HG03460 (cell line): ENCODE results near the gene LRRC51.

Source experiments
- ATAC-seq: cut with Tn5 transposase; IDR thresholded peaks from one replicate; pipeline ENCODE4 v1.9.1; 2021; ENCODE audit not compliant: unreplicated experiment

LRRC51 gene

DNA sequence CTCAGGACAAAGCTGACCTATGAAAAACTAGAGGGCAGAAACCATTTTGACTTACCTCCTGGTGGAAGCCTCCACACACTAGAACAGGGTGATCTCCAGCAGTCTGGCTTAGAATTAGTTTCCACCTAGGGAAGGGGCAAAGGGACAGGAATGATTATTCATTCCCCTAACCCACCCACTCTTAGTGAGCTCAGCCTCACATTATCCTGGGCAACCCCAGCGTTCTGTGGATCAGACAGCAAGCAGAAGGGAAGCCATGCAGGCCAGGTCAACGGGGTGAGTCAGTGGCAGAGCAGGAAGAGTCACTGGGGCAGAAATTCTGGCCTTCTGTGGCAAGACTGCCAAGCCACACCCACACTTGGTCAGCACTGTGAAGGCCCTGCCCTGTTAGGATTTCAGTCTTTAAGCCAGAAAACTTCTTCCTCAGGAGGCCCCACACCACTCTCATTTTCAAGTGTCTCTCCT is 10.8 kb upstream of the LRRC51 start:
- ATAC-seq, result peak; percentile 78

DNA sequence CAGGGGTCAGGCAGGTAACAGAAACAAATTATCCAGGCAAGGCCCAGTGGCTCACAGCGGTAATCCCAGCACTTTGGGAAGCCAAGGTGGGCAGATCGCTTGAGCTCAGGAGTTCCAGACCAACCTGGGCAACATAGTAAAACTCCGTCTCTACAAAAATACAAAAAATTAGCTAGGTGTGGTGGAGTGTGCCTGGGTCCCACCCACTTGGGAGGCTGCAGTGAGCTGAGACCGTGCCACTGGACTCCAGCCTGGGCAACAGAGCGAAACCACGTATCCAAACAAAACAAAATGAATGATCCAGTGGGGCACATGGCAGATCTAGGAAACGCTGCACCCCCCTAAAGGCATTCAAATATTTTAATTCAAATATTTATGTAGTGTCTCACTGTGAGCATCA is 10.2 kb upstream of the LRRC51 start:
- ATAC-seq, result no peak

DNA sequence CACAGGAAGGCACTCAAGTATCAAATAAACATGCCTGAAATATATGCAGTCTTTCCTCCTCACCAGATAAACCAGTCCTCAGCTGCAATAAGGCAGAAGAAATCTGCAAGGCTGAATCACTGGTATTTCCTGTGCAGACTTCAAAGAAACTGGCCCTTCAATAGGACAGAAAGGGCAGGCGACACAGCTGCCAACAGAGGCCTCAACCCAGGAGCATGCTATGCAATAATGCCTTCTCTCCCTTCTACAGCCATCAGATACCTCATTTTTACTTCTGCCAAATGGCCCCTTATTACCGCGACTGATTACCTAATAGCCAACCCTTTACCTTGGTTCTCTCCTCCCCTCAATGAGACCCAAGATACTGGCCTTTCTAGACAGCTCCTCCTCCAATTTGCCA is 8.3 kb upstream of the LRRC51 start:
- ATAC-seq, result no peak

- no peak for ATAC-seq
These were observed 5.5 kb upstream of the LRRC51 start for GRCh38 chr11:72075109-72075508.

GRCh38 chr11:72075756-72076155 is 4.9 kb upstream of the LRRC51 start:
- no peak for ATAC-seq

DNA sequence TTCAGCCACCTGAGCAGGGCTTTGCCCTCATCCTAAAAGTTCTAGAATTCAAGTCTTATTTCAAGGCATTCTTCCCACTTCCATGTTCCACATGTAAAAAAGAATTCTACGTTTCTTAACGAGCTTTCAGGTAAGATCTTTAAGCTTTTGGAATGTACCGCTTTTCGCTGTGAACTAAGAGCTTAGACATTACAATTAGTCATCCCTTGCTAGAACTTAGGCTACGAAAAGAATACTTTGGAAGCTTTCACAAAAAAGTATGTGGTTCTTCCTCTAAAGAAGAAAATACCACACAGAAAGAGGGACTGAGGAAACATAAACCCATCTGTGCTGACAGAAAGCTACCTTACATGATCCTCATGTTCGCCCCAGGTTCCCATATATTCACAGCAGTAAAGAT is 2.2 kb upstream of the LRRC51 start:
- no peak for ATAC-seq

DNA sequence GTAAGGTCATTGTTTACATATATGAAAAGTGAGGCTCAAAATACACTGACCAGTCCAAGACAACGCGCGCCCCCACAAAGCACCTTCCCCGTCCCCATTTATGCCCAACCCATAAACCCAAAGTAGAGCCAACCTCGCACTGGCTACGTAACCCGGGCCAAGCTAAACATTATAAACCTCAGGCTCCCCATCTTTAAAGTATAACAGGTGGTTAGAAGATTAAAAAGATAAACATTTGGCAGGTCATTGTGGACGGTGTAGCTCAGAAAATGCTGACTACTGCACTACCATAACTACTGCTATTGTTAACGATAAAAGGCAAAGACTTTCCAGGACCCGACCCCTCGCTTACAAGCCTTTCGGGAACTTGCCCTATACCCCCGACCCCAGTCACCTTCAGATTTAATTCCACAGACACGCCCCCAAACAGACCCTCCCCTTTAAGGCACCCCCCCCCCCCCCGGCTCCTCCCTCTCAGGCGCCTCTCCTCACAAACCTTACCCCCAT is 778 bp upstream of the LRRC51 start:
- no peak for ATAC-seq

- no peak for ATAC-seq
These were observed 564 bp downstream of the LRRC51 start for GRCh38 chr11:72081184-72081644.

- ATAC-seq, result no peak
These were observed 1.3 kb downstream of the LRRC51 start for GRCh38 chr11:72081821-72082453.

DNA sequence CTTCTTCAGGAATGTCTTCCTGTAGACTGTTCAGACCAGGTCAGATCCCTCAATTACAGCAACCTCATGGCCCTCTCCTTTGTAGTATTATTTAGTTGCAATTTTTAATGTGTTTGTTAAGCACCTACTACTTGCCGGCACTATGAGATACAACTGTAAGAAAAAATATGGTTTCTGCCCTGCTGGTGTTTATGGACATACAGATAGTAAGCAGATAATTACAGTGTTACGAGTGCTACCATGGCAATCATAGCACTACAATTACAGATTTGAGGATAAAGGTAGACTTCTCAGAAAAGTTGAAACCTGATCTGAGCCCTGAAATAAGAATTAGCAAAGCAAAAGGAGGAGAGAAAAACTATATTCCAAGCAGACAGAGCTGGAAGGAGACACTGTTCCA is 2.8 kb downstream of the LRRC51 start:
- no peak for ATAC-seq

DNA sequence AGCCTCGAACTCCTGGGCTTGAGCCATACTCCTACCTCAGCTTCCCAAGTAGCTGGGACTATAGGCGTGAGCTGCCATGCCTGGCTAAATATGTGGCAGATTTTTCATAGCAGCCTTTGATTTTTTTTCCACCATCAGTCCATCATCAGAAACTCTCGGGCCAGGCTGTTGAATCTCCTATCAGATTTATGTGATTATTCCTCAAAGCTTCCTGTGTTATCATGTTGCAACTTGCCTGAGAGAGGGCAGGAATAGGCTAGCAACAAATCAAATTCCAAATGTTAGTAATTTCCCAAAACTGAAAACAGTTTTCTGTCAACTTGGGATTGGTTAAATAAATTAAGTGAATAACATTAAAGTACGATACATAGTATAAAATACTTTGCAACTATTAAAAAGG is 3.4 kb downstream of the LRRC51 start:
- no peak for ATAC-seq

GRCh38 chr11:72084965-72085364 is 4.3 kb downstream of the LRRC51 start:
- ATAC-seq, result no peak

GRCh38 chr11:72085621-72086351 is 5.1 kb downstream of the LRRC51 start:
- no peak for ATAC-seq

- no peak for ATAC-seq
These were observed 7.6 kb downstream of the LRRC51 start for GRCh38 chr11:72088076-72088808.

- ATAC-seq, result no peak
These were observed 10.6 kb downstream of the LRRC51 start for GRCh38 chr11:72091292-72091691.

DNA sequence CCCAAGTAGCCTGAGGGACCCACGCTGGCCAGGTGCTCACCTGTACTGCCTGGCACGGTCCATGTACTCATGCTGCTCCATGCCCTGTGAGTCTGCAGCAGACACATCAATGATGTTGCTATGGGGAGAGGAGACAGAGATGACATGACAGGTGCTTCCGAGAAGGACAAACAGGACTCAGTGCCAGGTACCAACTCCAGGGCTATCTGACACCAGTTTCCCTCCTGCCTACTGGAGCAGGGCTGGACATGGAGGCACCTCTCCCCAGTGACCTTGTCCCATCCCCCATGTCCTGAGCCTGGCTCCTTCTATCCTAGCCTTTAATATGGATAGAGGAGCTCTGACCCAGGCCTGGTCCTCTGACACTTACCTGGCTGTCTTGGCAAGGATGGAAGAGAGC is 18.1 kb downstream of the LRRC51 start:
- ATAC-seq, result no peak

GRCh38 chr11:72100009-72100408 is 19.4 kb downstream of the LRRC51 start:
- no peak for ATAC-seq

GRCh38 chr11:72100462-72100861 is 19.8 kb downstream of the LRRC51 start:
- ATAC-seq, result no peak

DNA sequence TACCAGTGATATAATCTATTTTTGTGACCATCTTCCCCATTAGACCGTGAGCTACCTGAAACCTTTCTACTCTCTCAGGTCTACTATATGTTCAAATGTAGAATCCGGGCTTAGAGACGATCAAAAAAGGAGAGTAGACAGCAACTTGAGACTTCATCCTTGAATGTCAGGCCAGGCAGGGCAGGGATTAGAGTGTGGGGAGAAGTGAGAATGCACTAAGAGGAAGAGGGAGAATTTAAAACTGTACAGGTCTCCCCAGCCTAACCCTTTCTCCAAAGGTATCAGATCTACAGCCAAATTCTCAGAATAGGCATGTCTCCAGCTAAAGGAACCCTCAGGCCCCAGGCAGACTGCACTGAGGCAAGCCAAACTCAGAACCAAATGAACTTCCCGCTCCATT is 21.5 kb downstream of the LRRC51 start:
- ATAC-seq, result no peak

DNA sequence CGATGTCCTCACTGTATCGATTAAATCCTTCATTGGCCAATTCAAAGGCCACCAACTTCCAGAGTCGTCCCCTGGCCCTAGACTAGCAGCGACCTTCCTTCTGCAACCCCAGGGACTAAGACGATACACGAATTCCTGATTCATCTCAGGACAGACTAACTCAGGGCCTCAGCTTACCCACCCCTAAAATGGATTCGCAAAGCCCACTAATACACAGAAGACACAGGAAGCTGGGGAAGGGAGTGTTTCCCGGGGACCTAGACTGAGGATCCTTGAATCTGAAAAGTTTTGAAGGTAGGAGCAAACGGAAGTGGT is 21.9 kb downstream of the LRRC51 start:
- ATAC-seq, result peak; percentile 22

DNA sequence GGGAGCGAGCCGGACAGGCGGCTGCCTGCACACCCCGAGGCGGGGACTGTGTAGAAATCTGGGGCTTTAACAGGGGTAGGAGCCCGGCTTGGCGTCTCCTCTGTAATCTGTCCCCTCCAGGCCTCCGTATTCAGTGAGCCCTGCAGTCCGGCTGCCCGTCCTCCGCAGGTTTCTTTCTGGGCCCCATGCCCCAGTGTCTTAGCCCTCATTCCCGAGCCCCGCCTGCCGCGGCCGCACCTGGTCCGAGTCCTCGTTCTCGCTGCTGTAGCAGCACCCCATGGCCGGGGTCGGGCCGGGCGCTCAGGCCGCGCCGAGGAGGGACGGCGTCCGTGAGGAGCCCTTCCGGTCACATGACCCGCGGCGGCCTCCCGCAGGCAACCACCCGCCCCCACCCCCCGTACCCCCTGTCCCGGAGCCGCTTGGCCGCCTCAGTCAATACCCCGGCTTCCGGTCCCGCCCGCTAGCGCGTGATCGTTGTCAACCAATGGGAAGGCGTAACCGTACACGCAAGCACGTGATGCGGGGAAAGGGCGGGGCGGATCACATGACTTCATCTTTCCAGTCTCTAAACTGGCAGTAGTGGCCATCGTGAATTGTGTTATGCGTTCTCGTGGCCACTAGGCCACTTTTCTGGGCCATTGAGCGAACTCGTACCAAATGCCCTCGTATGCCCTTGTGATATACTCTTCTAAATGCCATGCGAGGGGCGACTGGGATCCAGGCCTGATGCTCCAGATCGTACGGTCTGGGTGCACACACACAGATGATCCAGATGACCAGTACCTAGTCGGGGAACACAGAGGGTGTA is 22.5 kb downstream of the LRRC51 start, which contains the start of gene LAMTOR1:
Gene LAMTOR1 (minus strand): TSS at position 352 of the 808 bp plus-strand sequence. CDS start 73 bp downstream, at position 279.
- peak; percentile 90 for ATAC-seq
